Measurements from ENCODE around the gene AGPAT3. TPM values are rescaled to one million over a fixed set of nuclear protein-coding genes. Genes with fewer than 3 reads are reported as not detected.

The AGPAT3 gene
- total RNA-seq, 1 experiment from 2014 or later: 9.2 TPM

GRCh38 chr21:43866260-43866629 lies 1.2 kb downstream of the AGPAT3 start:
- Histone ChIP-seq H3K36me3 (replicated peaks; ENCODE audit: control insufficient read depth, insufficient read depth, low read length) (no peaks in the 10 kb centered on the region), H3K27me3 (ENCODE audit: control insufficient read depth, insufficient read depth, low read length) (peaks cover 11% of the 10 kb centered on the region), H3K4me3 (ENCODE audit: insufficient read depth, low read depth, low read length) (peak overlapping the region; percentile 57)
- peak; percentile 83 for DNase-seq

GRCh38 chr21:43866659-43867331 lies 1.8 kb downstream of the AGPAT3 start:
- peak; percentile 70 for DNase-seq
- Histone ChIP-seq H3K36me3 (replicated peaks; ENCODE audit: control insufficient read depth, insufficient read depth, low read length) (no peaks in the 10 kb centered on the region), H3K4me3 (ENCODE audit: insufficient read depth, low read depth, low read length) (no peak overlapping the region), H3K27me3 (ENCODE audit: control insufficient read depth, insufficient read depth, low read length) (peaks cover 11% of the 10 kb centered on the region)

GRCh38 chr21:43867332-43867703 lies 2.3 kb downstream of the AGPAT3 start:
- H3K27me3 ChIP-seq (ENCODE audit: control insufficient read depth, insufficient read depth, low read length): peaks cover 11% of the 10 kb centered on the region
- DNase-seq: no peak
- no peak overlapping the region for H3K4me3 ChIP-seq (ENCODE audit: insufficient read depth, low read depth, low read length)
- H3K36me3 ChIP-seq (replicated peaks; ENCODE audit: control insufficient read depth, insufficient read depth, low read length): no peaks in the 10 kb centered on the region

- Histone ChIP-seq H3K36me3 (replicated peaks; ENCODE audit: control insufficient read depth, insufficient read depth, low read length) (no peaks in the 10 kb centered on the region), H3K4me3 (ENCODE audit: insufficient read depth, low read depth, low read length) (no peak overlapping the region), H3K27me3 (ENCODE audit: control insufficient read depth, insufficient read depth, low read length) (peaks cover 11% of the 10 kb centered on the region)
- DNase-seq: no peak
Observed at GRCh38 chr21:43867948-43868347, 2.9 kb downstream of the AGPAT3 start.

- H3K36me3 ChIP-seq (replicated peaks; ENCODE audit: control insufficient read depth, insufficient read depth, low read length): no peaks in the 10 kb centered on the region
- no peak overlapping the region for H3K4me3 ChIP-seq (ENCODE audit: insufficient read depth, low read depth, low read length)
- DNase-seq: no peak
- H3K27me3 ChIP-seq (ENCODE audit: control insufficient read depth, insufficient read depth, low read length): peaks cover 11% of the 10 kb centered on the region
Observed at GRCh38 chr21:43868461-43868860, 3.4 kb downstream of the AGPAT3 start.

GRCh38 chr21:43869486-43870325 lies 4.7 kb downstream of the AGPAT3 start:
- Histone ChIP-seq H3K27me3 (ENCODE audit: control insufficient read depth, insufficient read depth, low read length) (peaks cover 4% of the 10 kb centered on the region; the same call in 1 of the 2 replicates), H3K4me3 (ENCODE audit: insufficient read depth, low read depth, low read length) (no peak overlapping the region), H3K36me3 (replicated peaks; ENCODE audit: control insufficient read depth, insufficient read depth, low read length) (no peaks in the 10 kb centered on the region)
- peak; percentile 46 for DNase-seq

GRCh38 chr21:43871487-43871886 lies 6.5 kb downstream of the AGPAT3 start:
- no peaks in the 10 kb centered on the region for H3K27me3 ChIP-seq (ENCODE audit: control insufficient read depth, insufficient read depth, low read length)
- no peak for DNase-seq
- no peaks in the 10 kb centered on the region for H3K36me3 ChIP-seq (replicated peaks; ENCODE audit: control insufficient read depth, insufficient read depth, low read length)

GRCh38 chr21:43872531-43873197 lies 7.6 kb downstream of the AGPAT3 start:
- no peak for DNase-seq
- no peak overlapping the region for H3K4me3 ChIP-seq (ENCODE audit: insufficient read depth, low read depth, low read length)
- H3K36me3 ChIP-seq (replicated peaks; ENCODE audit: control insufficient read depth, insufficient read depth, low read length): no peaks in the 10 kb centered on the region
- H3K27me3 ChIP-seq (ENCODE audit: control insufficient read depth, insufficient read depth, low read length): no peaks in the 10 kb centered on the region

More at GRCh38 chr21:43871487-43871886, 6.5 kb downstream of the AGPAT3 start:
- H3K4me3 ChIP-seq (ENCODE audit: insufficient read depth, low read depth, low read length): no peak overlapping the region

GRCh38 chr21:43873673-43874072 lies 8.7 kb downstream of the AGPAT3 start:
- no peaks in the 10 kb centered on the region for H3K36me3 ChIP-seq (replicated peaks; ENCODE audit: control insufficient read depth, insufficient read depth, low read length)
- no peaks in the 10 kb centered on the region for H3K27me3 ChIP-seq (ENCODE audit: control insufficient read depth, insufficient read depth, low read length)
- no peak overlapping the region for H3K4me3 ChIP-seq (ENCODE audit: insufficient read depth, low read depth, low read length)
- no peak for DNase-seq

- Histone ChIP-seq H3K4me3 (ENCODE audit: insufficient read depth, low read depth, low read length) (no peak overlapping the region), H3K27me3 (ENCODE audit: control insufficient read depth, insufficient read depth, low read length) (no peaks in the 10 kb centered on the region), H3K36me3 (replicated peaks; ENCODE audit: control insufficient read depth, insufficient read depth, low read length) (no peaks in the 10 kb centered on the region)
- no peak for DNase-seq
Observed at GRCh38 chr21:43874085-43874805, 9.2 kb downstream of the AGPAT3 start.

- Histone ChIP-seq H3K36me3 (replicated peaks; ENCODE audit: control insufficient read depth, insufficient read depth, low read length) (no peaks in the 10 kb centered on the region), H3K4me3 (ENCODE audit: insufficient read depth, low read depth, low read length) (no peak overlapping the region), H3K27me3 (ENCODE audit: control insufficient read depth, insufficient read depth, low read length) (no peaks in the 10 kb centered on the region)
- DNase-seq: no peak
Observed at GRCh38 chr21:43876605-43877004, 11.6 kb downstream of the AGPAT3 start.

- Histone ChIP-seq H3K36me3 (replicated peaks; ENCODE audit: control insufficient read depth, insufficient read depth, low read length) (no peaks in the 10 kb centered on the region), H3K4me3 (ENCODE audit: insufficient read depth, low read depth, low read length) (no peak overlapping the region), H3K27me3 (ENCODE audit: control insufficient read depth, insufficient read depth, low read length) (no peaks in the 10 kb centered on the region)
- peak; percentile 27 for DNase-seq
Observed at GRCh38 chr21:43877936-43878575, 13.0 kb downstream of the AGPAT3 start.

- no peaks in the 10 kb centered on the region for H3K27me3 ChIP-seq (ENCODE audit: control insufficient read depth, insufficient read depth, low read length)
- peak; percentile 30 for DNase-seq
Observed at GRCh38 chr21:43879348-43880110, 14.5 kb downstream of the AGPAT3 start.

More at GRCh38 chr21:43879348-43880110, 14.5 kb downstream of the AGPAT3 start:
- H3K4me3 ChIP-seq (ENCODE audit: insufficient read depth, low read depth, low read length): no peak overlapping the region
- H3K36me3 ChIP-seq (replicated peaks; ENCODE audit: control insufficient read depth, insufficient read depth, low read length): no peaks in the 10 kb centered on the region

All from H7 (cell line).